ENCODE results near the gene OSBPL2. TPM values are rescaled to one million over a fixed set of nuclear protein-coding genes. Genes with fewer than 3 reads are reported as not detected.

Gene OSBPL2
- total RNA-seq, 1 donor from 2014 or later, result 25.0 TPM

- intact Hi-C loops (cut with DNase I), result no loop called here
These were observed 68.3 kb downstream of the OSBPL2 start for GRCh38 chr20:62306414-62307187.

DNA sequence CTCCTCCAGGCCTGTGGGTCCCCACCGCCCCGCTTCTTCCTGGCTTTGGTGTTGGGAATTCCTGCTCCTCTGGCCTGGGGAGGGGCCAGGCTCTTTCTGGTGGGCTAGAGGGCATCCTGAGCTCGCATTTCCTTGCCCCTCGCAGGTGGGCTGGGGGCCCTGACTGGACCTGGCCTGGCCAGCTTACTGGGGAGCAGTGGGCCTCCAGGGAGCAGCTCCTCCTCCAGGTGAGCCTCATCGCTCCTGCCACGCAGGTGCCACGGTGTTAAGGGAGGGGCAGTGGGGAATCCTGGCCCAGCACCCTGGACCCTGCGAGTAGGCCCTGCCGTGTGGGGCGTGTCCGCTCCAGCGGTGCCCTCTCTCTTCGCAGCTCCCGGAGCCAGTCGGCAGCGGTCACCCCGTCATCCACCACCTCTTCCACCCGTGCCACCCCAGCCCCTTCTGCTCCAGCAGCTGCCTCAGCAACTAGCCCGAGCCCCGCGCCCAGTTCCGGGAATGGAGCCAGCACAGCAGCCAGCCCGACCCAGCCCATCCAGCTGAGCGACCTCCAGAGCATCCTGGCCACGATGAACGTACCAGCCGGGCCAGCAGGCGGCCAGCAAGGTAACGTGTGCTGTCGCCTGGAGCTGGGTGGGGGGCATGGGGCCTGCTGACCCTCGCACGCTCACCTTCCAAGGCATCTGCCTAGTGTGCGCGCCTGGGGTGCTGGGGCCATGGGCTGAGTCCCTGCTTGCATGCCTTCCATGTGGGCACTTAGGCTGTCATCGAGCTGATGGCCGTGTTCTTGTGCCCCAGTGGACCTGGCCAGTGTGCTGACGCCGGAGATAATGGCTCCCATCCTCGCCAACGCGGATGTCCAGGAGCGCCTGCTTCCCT lies 69.1 kb downstream of the OSBPL2 start:
- Histone ChIP-seq H3K36me3 (peaks cover 68 to 85% of the 10 kb centered on the region in 2 donors), H3K4me1 (peaks cover 12 to 20% of the 10 kb centered on the region in 2 donors), H3K4me3 (no peak overlapping the region), H3K27ac (no peak overlapping the region), H3K27me3 (no peaks in the 10 kb centered on the region), H3K9me3 (no peaks in the 10 kb centered on the region)
- no peak for DNase-seq (ENCODE audit: low spot score in 2 of 2)
- no peak for TF ChIP-seq CTCF (IDR thresholded peaks at IDR 0.05)
- intact Hi-C loops (cut with DNase I), result no loop called here

More at GRCh38 chr20:62306414-62307187, 68.3 kb downstream of the OSBPL2 start:
- H3K9me3 ChIP-seq, result no peaks in the 10 kb centered on the region
- no peak overlapping the region for H3K4me3 ChIP-seq
- peaks cover 60 to 77% of the 10 kb centered on the region in 2 donors for H3K36me3 ChIP-seq
- no peak overlapping the region for H3K27ac ChIP-seq
- no peak for DNase-seq (ENCODE audit: low spot score in 2 of 2)
- peaks cover 12 to 20% of the 10 kb centered on the region in 2 donors for H3K4me1 ChIP-seq
- TF ChIP-seq CTCF (IDR thresholded peaks at IDR 0.05), result no peak
- H3K27me3 ChIP-seq, result no peaks in the 10 kb centered on the region

DNA sequence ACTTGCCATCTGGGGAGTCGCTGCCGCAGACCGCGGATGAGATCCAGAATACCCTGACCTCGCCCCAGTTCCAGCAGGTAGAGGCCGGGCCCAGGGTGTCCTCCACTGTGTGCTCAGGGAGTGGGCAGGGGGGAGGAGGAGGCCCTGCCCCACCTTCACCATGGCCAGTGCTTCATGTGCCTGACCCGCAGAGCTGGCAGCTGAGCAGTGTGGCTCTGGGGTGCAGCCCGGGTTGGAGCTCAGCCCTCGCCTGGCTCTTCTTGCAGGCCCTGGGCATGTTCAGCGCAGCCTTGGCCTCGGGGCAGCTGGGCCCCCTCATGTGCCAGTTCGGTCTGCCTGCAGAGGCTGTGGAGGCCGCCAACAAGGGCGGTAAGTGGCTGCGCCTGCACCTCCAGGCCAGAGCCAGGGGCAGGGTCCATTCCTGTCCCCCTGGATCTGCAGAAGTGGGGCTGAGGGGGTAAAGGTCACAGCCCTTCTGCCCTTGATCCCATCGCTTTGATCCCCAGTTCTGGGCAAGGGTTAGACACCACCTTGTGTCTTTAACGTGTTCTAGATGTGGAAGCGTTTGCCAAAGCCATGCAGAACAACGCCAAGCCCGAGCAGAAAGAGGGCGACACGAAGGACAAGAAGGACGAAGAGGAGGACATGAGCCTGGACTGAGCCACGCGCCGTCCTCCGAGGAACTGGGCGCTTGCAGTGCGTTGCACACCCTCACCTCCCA lies 69.9 kb downstream of the OSBPL2 start:
- no peak for TF ChIP-seq CTCF (IDR thresholded peaks at IDR 0.05)
- DNase-seq (ENCODE audit: low spot score in 2 of 2), result no peak
- Histone ChIP-seq H3K36me3 (peaks cover 76 to 93% of the 10 kb centered on the region in 2 donors), H3K27me3 (no peaks in the 10 kb centered on the region), H3K9me3 (no peaks in the 10 kb centered on the region), H3K4me3 (no peak overlapping the region), H3K4me1 (peaks cover 12 to 19% of the 10 kb centered on the region in 2 donors), H3K27ac (no peak overlapping the region)
- intact Hi-C loops (cut with DNase I), result no loop called here

- intact Hi-C loops (cut with DNase I), result no loop called here
- Histone ChIP-seq H3K27ac (no peak overlapping the region), H3K4me3 (no peak overlapping the region), H3K9me3 (no peaks in the 10 kb centered on the region), H3K4me1 (peaks cover 2 to 8% of the 10 kb centered on the region in 2 donors), H3K36me3 (peaks cover 85 to 97% of the 10 kb centered on the region in 2 donors), H3K27me3 (no peaks in the 10 kb centered on the region)
- no peak for TF ChIP-seq CTCF (IDR thresholded peaks at IDR 0.05)
- DNase-seq (ENCODE audit: low spot score in 2 of 2), result no peak
These were observed 71.0 kb downstream of the OSBPL2 start for GRCh38 chr20:62309198-62309944.
